Mononuclear cell (primary cell): ENCODE results near the gene BLCAP. TPM values are rescaled to one million over a fixed set of nuclear protein-coding genes. Genes with fewer than 3 reads are reported as not detected.
"Not testable (repeated sequence)": the region's sequence is repeated elsewhere in the genome, so short reads cannot be mapped to it uniquely, and the experiment has no call there.

Source experiments
- H3K27me3 ChIP-seq: 2 replicates; pipeline ENCODE4 v1.6.0; 2011; ENCODE audit warnings: low read length, control low read depth; ENCODE audit not compliant: insufficient read depth
- H3K4me1 ChIP-seq: 2 replicates; pipeline ENCODE4 v1.5.1; 2011; ENCODE audit warnings: mild to moderate bottlenecking, low read length, control low read depth; ENCODE audit not compliant: insufficient read depth
- H3K4me3 ChIP-seq: 2 replicates; pipeline ENCODE4 v1.5.1; 2011; ENCODE audit warnings: mild to moderate bottlenecking, low read length, moderate library complexity
- H3K9me3 ChIP-seq: 2 replicates; pipeline ENCODE4 v1.5.1; 2011; ENCODE audit warnings: low read depth, mild to moderate bottlenecking, control low read depth, low read length
- total RNA-seq: library from RNA; depleted of rRNA; stranded (reverse); fragments of >200 nt; gene quantifications from one replicate; pipeline ENCODE4 v1.2.3, GENCODE V29; 2012

Gene BLCAP
- total RNA-seq, 1 donor: 26.7 TPM

GRCh38 chr20:37474386-37474785 lies 53.3 kb downstream of the BLCAP start:
- no peaks in the 10 kb centered on the region for H3K9me3 ChIP-seq
- no peak overlapping the region for H3K4me3 ChIP-seq
- no peaks in the 10 kb centered on the region for H3K4me1 ChIP-seq
- no peaks in the 10 kb centered on the region for H3K27me3 ChIP-seq

- Histone ChIP-seq H3K9me3 (no peaks in the 10 kb centered on the region), H3K4me1 (no peaks in the 10 kb centered on the region), H3K27me3 (no peaks in the 10 kb centered on the region), H3K4me3 (no peak overlapping the region)
Observed at GRCh38 chr20:37473249-37474000, 54.3 kb downstream of the BLCAP start.

GRCh38 chr20:37472435-37472834 lies 55.2 kb downstream of the BLCAP start:
- not testable (repeated sequence) for H3K9me3 ChIP-seq, H3K4me3 ChIP-seq, H3K27me3 ChIP-seq, H3K4me1 ChIP-seq

GRCh38 chr20:37471741-37472235 lies 55.9 kb downstream of the BLCAP start:
- Histone ChIP-seq H3K4me1 (no peaks in the 10 kb centered on the region), H3K4me3 (no peak overlapping the region), H3K9me3 (no peaks in the 10 kb centered on the region), H3K27me3 (no peaks in the 10 kb centered on the region)

GRCh38 chr20:37470190-37470589 lies 57.5 kb downstream of the BLCAP start:
- not testable (repeated sequence) for H3K27me3 ChIP-seq, H3K4me3 ChIP-seq, H3K4me1 ChIP-seq, H3K9me3 ChIP-seq

- H3K27me3 ChIP-seq: no peaks in the 10 kb centered on the region
- H3K4me1 ChIP-seq: no peaks in the 10 kb centered on the region
- no peaks in the 10 kb centered on the region for H3K9me3 ChIP-seq
- H3K4me3 ChIP-seq: no peak overlapping the region
Observed at GRCh38 chr20:37469531-37469930, 58.1 kb downstream of the BLCAP start.

GRCh38 chr20:37468886-37469285 lies 58.8 kb downstream of the BLCAP start:
- no peaks in the 10 kb centered on the region for H3K27me3 ChIP-seq
- no peaks in the 10 kb centered on the region for H3K4me1 ChIP-seq
- no peak overlapping the region for H3K4me3 ChIP-seq
- no peaks in the 10 kb centered on the region for H3K9me3 ChIP-seq

Other genes with a start within 250 kb of the BLCAP start
- gene MANBAL, start 238.2 kb downstream of the BLCAP start, total RNA-seq: 4.3 TPM
- gene SRC, start 181.7 kb downstream of the BLCAP start, total RNA-seq: 24.1 TPM
- gene NNAT, start 6.6 kb downstream of the BLCAP start, total RNA-seq: not detected
- gene CTNNBL1, start 166.2 kb upstream of the BLCAP start, total RNA-seq: 19.4 TPM